Measurements from ENCODE around the gene PTPRN2. TPM values are rescaled to one million over a fixed set of nuclear protein-coding genes. Genes with fewer than 3 reads are reported as not detected.

The PTPRN2 gene
- total RNA-seq, 1 donor from 2014 or later: 11.4 TPM

DNA sequence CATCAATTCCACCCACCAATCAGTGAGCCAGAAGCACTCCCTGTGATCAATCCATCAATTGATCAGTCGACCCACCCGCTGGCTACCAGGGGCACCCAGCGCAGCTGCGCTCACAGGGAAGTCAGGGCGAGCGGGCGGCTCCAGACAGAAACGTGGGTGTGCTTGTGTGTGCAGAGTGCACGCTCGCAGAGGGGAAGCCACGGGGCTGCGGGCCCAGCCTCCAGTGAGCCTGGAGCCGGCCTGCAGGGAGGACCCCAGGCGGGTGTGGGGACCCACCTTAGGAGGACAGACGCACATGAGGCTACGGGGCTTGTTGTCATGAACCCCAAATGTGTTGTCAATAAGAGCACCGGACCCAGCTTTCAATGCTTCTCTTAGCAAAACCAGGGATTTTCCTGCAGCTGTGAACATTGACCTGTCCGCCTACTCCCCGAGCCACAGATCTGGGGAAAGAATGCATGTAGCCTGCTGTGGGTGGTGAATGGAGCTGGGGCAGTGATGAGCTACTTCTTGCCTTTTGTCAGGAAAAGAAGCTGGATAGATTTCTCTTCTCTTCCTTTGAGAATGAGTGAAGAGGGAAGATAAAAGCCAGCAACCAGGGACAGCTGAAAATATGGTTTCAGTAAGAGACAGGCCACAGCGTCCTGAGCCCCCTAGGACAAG, 753.0 kb downstream of the PTPRN2 start:
- Mint-ChIP-seq H3K4me1 (ENCODE audit: low read depth) (no peaks in the 10 kb centered on the region), H3K9me3 (ENCODE audit: low read depth) (no peaks in the 10 kb centered on the region), H3K27me3 (peaks cover 33% of the 10 kb centered on the region), H3K36me3 (ENCODE audit: insufficient read depth) (no peaks in the 10 kb centered on the region), H3K27ac (no peak overlapping the region), H3K4me3 (ENCODE audit: low read depth) (no peak overlapping the region)
- DNase-seq (ENCODE audit: low spot score, unreplicated experiment): no peak
- TF ChIP-seq, protein P1, sequence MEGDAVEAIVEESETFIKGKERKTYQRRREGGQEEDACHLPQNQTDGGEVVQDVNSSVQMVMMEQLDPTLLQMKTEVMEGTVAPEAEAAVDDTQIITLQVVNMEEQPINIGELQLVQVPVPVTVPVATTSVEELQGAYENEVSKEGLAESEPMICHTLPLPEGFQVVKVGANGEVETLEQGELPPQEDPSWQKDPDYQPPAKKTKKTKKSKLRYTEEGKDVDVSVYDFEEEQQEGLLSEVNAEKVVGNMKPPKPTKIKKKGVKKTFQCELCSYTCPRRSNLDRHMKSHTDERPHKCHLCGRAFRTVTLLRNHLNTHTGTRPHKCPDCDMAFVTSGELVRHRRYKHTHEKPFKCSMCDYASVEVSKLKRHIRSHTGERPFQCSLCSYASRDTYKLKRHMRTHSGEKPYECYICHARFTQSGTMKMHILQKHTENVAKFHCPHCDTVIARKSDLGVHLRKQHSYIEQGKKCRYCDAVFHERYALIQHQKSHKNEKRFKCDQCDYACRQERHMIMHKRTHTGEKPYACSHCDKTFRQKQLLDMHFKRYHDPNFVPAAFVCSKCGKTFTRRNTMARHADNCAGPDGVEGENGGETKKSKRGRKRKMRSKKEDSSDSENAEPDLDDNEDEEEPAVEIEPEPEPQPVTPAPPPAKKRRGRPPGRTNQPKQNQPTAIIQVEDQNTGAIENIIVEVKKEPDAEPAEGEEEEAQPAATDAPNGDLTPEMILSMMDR (IDR thresholded peaks at IDR 0.05; ENCODE audit: unreplicated experiment): no peak

DNA sequence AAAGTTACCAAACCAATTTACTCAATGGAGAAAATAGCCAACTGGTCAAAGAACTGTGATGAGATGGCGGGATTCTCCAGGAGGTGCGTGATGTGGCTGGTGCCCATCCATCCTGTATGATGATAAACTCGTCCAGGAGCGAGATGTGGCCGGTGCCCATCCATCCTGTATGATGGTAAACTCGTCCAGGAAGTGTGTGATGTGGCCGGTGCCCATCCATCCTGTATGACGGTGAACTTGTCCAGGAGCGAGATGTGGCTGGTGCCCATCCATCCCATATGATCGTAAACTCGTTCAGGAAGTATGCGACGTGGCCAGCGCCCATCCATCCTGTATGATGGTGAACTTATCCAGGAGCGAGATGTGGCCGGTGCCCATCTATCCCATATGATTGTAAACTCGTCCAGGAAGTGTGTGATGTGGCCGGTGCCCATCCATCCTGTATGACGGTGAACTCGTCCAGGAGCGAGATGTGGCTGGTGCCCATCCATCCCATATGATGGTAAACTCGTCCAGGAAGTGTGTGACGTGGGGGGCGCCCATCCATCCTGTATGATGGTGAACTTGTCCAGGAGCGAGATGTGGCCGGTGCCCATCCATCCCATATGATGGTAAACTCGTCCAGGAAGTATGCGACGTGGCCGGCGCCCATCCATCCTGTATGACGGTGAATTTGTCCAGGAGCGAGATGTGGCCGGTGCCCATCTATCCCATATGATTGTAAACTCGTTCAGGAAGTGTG, 754.6 kb downstream of the PTPRN2 start:
- Mint-ChIP-seq H3K4me3 (ENCODE audit: low read depth) (no peak overlapping the region), H3K36me3 (ENCODE audit: insufficient read depth) (no peaks in the 10 kb centered on the region), H3K27me3 (peaks cover 33% of the 10 kb centered on the region), H3K27ac (no peak overlapping the region), H3K9me3 (ENCODE audit: low read depth) (no peaks in the 10 kb centered on the region), H3K4me1 (ENCODE audit: low read depth) (no peaks in the 10 kb centered on the region)
- TF ChIP-seq, protein P1 (IDR thresholded peaks at IDR 0.05; ENCODE audit: unreplicated experiment): no peak
- DNase-seq (ENCODE audit: low spot score, unreplicated experiment): no peak

DNA sequence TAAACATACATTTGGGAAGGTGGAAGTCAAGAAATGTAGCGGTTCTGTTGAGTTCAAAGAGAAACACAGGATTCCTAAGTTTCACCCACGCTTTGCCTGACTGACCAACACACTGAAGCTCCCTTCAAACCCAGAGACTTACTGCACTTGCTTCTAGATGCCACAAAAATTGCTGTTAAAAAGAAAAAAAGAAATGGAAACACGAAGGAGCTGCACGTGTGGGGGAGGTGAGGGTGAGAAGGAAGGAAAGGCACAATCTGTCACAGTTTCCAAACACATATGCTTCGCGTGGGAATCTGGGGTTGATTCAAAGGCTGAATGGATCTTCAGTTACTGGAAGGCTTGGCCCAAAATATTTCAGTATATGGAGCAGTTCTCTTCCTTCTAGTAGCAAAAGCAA, 755.2 kb downstream of the PTPRN2 start:
- no peaks in the 10 kb centered on the region for H3K9me3 Mint-ChIP-seq (ENCODE audit: low read depth)
- no peak for DNase-seq (ENCODE audit: low spot score, unreplicated experiment)
- no peak overlapping the region for H3K27ac Mint-ChIP-seq
- H3K4me1 Mint-ChIP-seq (ENCODE audit: low read depth): no peaks in the 10 kb centered on the region
- no peak overlapping the region for H3K4me3 Mint-ChIP-seq (ENCODE audit: low read depth)
- H3K27me3 Mint-ChIP-seq: peaks cover 30% of the 10 kb centered on the region
- no peaks in the 10 kb centered on the region for H3K36me3 Mint-ChIP-seq (ENCODE audit: insufficient read depth)
- TF ChIP-seq, protein P1 (IDR thresholded peaks at IDR 0.05; ENCODE audit: unreplicated experiment): no peak

DNA sequence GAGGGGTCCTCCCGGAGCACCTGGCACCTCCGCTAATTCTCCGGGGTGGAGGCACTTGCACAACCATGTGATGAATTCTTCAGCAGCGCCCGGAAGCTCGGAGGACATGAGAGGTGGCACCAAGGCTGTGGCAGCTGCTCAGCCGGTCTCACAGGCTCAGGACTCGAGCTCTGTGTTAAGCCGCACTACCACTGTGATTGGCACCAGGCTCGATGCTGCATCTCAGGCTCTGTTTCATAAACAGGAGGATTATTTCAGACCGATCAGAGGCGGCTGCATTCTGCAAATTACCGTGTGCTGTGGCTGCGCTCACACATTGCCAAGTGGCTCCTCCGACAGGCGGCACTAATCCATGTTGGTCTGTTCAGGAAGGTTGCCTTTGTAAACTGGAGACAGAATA, 755.6 kb downstream of the PTPRN2 start:
- Mint-ChIP-seq H3K4me3 (ENCODE audit: low read depth) (no peak overlapping the region), H3K27me3 (peaks cover 30% of the 10 kb centered on the region), H3K27ac (no peak overlapping the region), H3K9me3 (ENCODE audit: low read depth) (no peaks in the 10 kb centered on the region), H3K4me1 (ENCODE audit: low read depth) (no peaks in the 10 kb centered on the region), H3K36me3 (ENCODE audit: insufficient read depth) (no peaks in the 10 kb centered on the region)
- no peak for DNase-seq (ENCODE audit: low spot score, unreplicated experiment)
- TF ChIP-seq, protein P1 (IDR thresholded peaks at IDR 0.05; ENCODE audit: unreplicated experiment): no peak

DNA sequence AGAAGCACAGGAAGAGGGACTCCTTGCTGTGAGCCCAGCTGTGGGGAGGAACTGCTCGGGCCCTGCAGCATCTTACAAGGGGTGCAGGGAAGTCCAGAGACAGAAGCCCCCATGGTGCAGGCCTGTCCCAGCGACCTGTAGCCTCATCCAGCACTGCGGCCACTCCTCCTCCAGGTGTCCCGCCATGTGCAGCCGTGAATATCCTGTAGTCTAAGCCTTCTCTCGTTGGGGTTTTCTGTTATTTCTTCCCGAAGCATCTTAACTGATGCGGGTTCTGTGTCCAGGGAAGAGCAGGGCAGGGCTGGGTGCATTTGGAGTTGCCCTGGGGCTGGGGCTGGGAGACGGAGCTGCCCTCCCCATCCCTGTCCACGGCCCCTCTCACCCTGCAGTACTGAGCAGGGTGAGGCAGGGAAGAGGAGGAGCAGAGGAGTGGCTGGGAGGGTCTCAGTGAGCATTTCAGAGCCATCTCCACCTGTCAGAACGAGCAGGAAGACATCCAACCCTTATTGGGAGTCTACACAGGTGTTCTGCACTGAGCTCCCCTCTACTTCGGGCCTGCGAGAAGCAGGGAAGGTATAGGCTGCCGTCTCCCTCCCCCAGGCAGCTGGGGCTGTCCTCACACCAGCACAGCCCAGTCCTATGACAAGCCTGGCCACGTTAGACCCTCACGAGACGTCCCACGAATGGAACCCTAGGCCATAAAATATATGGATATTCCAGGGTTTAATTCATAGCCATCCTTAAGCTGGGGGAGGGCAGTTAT, 756.3 kb downstream of the PTPRN2 start:
- Mint-ChIP-seq H3K27ac (no peak overlapping the region), H3K9me3 (ENCODE audit: low read depth) (no peaks in the 10 kb centered on the region), H3K4me3 (ENCODE audit: low read depth) (no peak overlapping the region), H3K4me1 (ENCODE audit: low read depth) (no peaks in the 10 kb centered on the region), H3K36me3 (ENCODE audit: insufficient read depth) (no peaks in the 10 kb centered on the region), H3K27me3 (peaks cover 28% of the 10 kb centered on the region)
- DNase-seq (ENCODE audit: low spot score, unreplicated experiment): no peak
- TF ChIP-seq, protein P1 (IDR thresholded peaks at IDR 0.05; ENCODE audit: unreplicated experiment): no peak
